HepG2 (cell line): ENCODE measurements around the gene B3GNT9. TPM values are rescaled to one million over a fixed set of nuclear protein-coding genes. Genes with fewer than 3 reads are reported as not detected.

Experiments used
- AGO1 ChIP-seq: fragments of 200-400 bp; formaldehyde crosslinking; IDR thresholded peaks from 2 replicates; pipeline ENCODE4 v1.6.1; 2017; ENCODE audit warnings: mild to moderate bottlenecking, low read depth, low read length, moderate library complexity; ENCODE audit not compliant: poor library complexity, severe bottlenecking
- DZIP1 ChIP-seq: sonication (generic); formaldehyde crosslinking; IDR thresholded peaks from 2 replicates; pipeline ENCODE4 v1.5.0; 2020; ENCODE audit warnings: mild to moderate bottlenecking, missing genetic modification reagents
- ELF4 ChIP-seq: sonication (generic); formaldehyde crosslinking; IDR thresholded peaks from 2 replicates; pipeline ENCODE4 v1.5.0; 2020; ENCODE audit warnings: missing genetic modification reagents, mild to moderate bottlenecking, moderate library complexity, borderline replicate concordance
- GFI1 ChIP-seq: sonication (generic); formaldehyde crosslinking; IDR thresholded peaks from 2 replicates; pipeline ENCODE4 v1.5.0; 2020; ENCODE audit warnings: missing genetic modification reagents, mild to moderate bottlenecking, borderline replicate concordance
- HNRNPK ChIP-seq: fragments of 200-400 bp; formaldehyde crosslinking; IDR thresholded peaks from 2 replicates; pipeline ENCODE4 v1.6.1; 2018; ENCODE audit warnings: low read length, low read depth, moderate library complexity, mild to moderate bottlenecking; ENCODE audit not compliant: poor library complexity, severe bottlenecking
- KAT8 ChIP-seq: IDR thresholded peaks from 2 replicates; pipeline ENCODE4 v1.6.1; 2016; ENCODE audit warnings: missing genetic modification reagents, missing compliant biosample characterization
- PCBP2 ChIP-seq: fragments of 200-400 bp; formaldehyde crosslinking; optimal IDR thresholded peaks from 2 replicates; pipeline ENCODE3; 2018; ENCODE audit warnings: low read length, low read depth; ENCODE audit not compliant: poor library complexity, severe bottlenecking
- POGZ ChIP-seq: sonication (generic); formaldehyde crosslinking; IDR thresholded peaks from 2 replicates; pipeline ENCODE4 v1.4.0; 2020; ENCODE audit warnings: mild to moderate bottlenecking, missing genetic modification reagents
- SKIL ChIP-seq: sonication (generic); formaldehyde crosslinking; IDR thresholded peaks from 2 replicates; pipeline ENCODE4 v1.8.0; 2022; ENCODE audit warnings: missing genetic modification reagents, mild to moderate bottlenecking, moderate library complexity, borderline replicate concordance
- SNAPC5 ChIP-seq: sonication (generic); formaldehyde crosslinking; IDR thresholded peaks from 2 replicates; pipeline ENCODE4 v1.8.1; 2023; ENCODE audit warnings: mild to moderate bottlenecking, missing genetic modification reagents, borderline replicate concordance
- SPEN ChIP-seq: sonication (generic); formaldehyde crosslinking; IDR thresholded peaks from 2 replicates; pipeline ENCODE4 v1.5.1; 2020; ENCODE audit warnings: low read depth, mild to moderate bottlenecking, missing genetic modification reagents
- U2AF1 ChIP-seq: fragments of 200-400 bp; formaldehyde crosslinking; optimal IDR thresholded peaks from 2 replicates; pipeline ENCODE3; 2017; ENCODE audit warnings: mild to moderate bottlenecking, low read depth, low read length
- YY1 ChIP-seq: IDR thresholded peaks from 2 replicates; pipeline ENCODE4 v1.6.1; 2011; ENCODE audit warnings: low read length, low read depth, moderate library complexity, mild to moderate bottlenecking; ENCODE audit not compliant: insufficient read depth, insufficient replicate concordance
- ZNF274 ChIP-seq: sonication (generic); formaldehyde crosslinking; IDR thresholded peaks from 2 replicates; pipeline ENCODE4 v1.5.1; 2020; ENCODE audit warnings: mild to moderate bottlenecking, missing genetic modification reagents
- ZNF275 ChIP-seq: sonication (generic); formaldehyde crosslinking; IDR thresholded peaks from 2 replicates; pipeline ENCODE4 v1.8.0; 2022; ENCODE audit warnings: missing genetic modification reagents, mild to moderate bottlenecking, inconsistent platforms, borderline replicate concordance
- ZNF7 ChIP-seq: IDR thresholded peaks from 2 replicates; pipeline ENCODE4 v1.6.1; 2016; ENCODE audit warnings: missing biosample characterization, missing genetic modification reagents
- ZNF788 ChIP-seq: sonication (generic); formaldehyde crosslinking; IDR thresholded peaks from 2 replicates; pipeline ENCODE4 v1.5.0; 2020; ENCODE audit warnings: mild to moderate bottlenecking, missing genetic modification reagents, borderline replicate concordance
- ZNF792 ChIP-seq: IDR thresholded peaks from 2 replicates; pipeline ENCODE4 v1.6.1; 2016
- ZXDC ChIP-seq: sonication (generic); formaldehyde crosslinking; IDR thresholded peaks from 2 replicates; pipeline ENCODE4 v1.5.0; 2020; ENCODE audit warnings: mild to moderate bottlenecking, missing genetic modification reagents
- polyA plus RNA-seq, 8 experiments: library from polyadenylated mRNA; depleted of rRNA in 3 of 8; stranded (reverse) in 7 of 8; unstranded in 1 of 8; fragments of >200 nt; fragmentation: Illumina TruSeq in 4 of 8; extraction: Trizol in 4 of 8; gene quantifications; 2 replicates each; pipeline versions ENCODE4 v1.2.1 to v1.2.3, GENCODE V29; 2011 to 2016; ENCODE audit warnings: low read depth in 4 of 8, missing spikeins in 1 of 8, mixed read lengths in 1 of 8; ENCODE audit not compliant: insufficient read depth in 1 of 8
- total RNA-seq, 5 experiments: library from RNA; depleted of rRNA; stranded (reverse); fragments of >200 nt; fragmentation: Illumina TruSeq; extraction: Trizol; gene quantifications; 2 replicates each; pipeline ENCODE4 v1.2.3, GENCODE V29; 2016; ENCODE audit warnings: low read depth in 1 of 5

B3GNT9 gene
- total and polyA plus RNA-seq, 2 of the 13 experiments (the other 11 are each of a cell fraction or from before 2014, with no cell fraction given), result 1.5 to 3.1 TPM

- TF ChIP-seq DZIP1 (no peak; the same call in 1 of the 2 replicates), YY1 (peak; percentile 47), SPEN (CRISPR knock-in tag) (peak; percentile 57; the same call in 1 of the 2 replicates), AGO1 (peak; percentile 97), SNAPC5 (0 out of 2 replicates have a peak, but pooled peaks have one; percentile 32), POGZ (CRISPR knock-in tag) (0 out of 2 replicates have a peak, but pooled peaks have one; percentile 11), HNRNPK (peak; percentile 68), ZXDC (CRISPR knock-in tag) (peak; percentile 66; the same call in 1 of the 2 replicates), ZNF275 (CRISPR knock-in tag) (peak; percentile 78), ELF4 (no peak), ZNF7 (CRISPR knock-in tag) (no peak), ZNF274 (CRISPR knock-in tag) (0 out of 2 replicates have a peak, but pooled peaks have one; percentile 41), PCBP2 (no peak), ZNF788 (CRISPR knock-in tag) (0 out of 2 replicates have a peak, but pooled peaks have one; percentile 27), SKIL (CRISPR knock-in tag) (0 out of 2 replicates have a peak, but pooled peaks have one; percentile 7), GFI1 (CRISPR knock-in tag) (0 out of 2 replicates have a peak, but pooled peaks have one; percentile 7), ZNF792 (CRISPR knock-in tag) (0 out of 2 replicates have a peak, but pooled peaks have one; percentile 8), U2AF1 (no peak), KAT8 (CRISPR knock-in tag) (peak; percentile 73)
Measured at GRCh38 chr16:67150833-67151396, at the start of gene B3GNT9 (continued).
